Measurements from ENCODE around the gene BCL2A1. TPM values are rescaled to one million over a fixed set of nuclear protein-coding genes. Genes with fewer than 3 reads are reported as not detected.
A peak's percentile ranks its signal among the peaks of the same experiment; 100 is the strongest.

The BCL2A1 gene
- total RNA-seq, 1 donor from 2014 or later = 111 TPM

GRCh38 chr15:79978655-79979514 lies 7.9 kb upstream of the BCL2A1 start:
- no peaks in the 10 kb centered on the region for H3K36me3 Mint-ChIP-seq (ENCODE audit: low read depth)
- peaks cover 29% of the 10 kb centered on the region for H3K4me1 Mint-ChIP-seq
- H3K4me3 Mint-ChIP-seq = peak overlapping the region; percentile 11
- no peaks in the 10 kb centered on the region for H3K9me3 Mint-ChIP-seq
- no peak for DNase-seq
- intact Hi-C loops (cut with micrococcal nuclease) = loop anchor here (10.0 kb wide), 1 partner anchor 1104 kb away; the partner anchor contains the start of gene MORF4L1
- H3K27ac Mint-ChIP-seq = peak overlapping the region; percentile 85
- H3K27me3 Mint-ChIP-seq = no peaks in the 10 kb centered on the region

- peak overlapping the region; percentile 85 for H3K27ac Mint-ChIP-seq
- H3K9me3 Mint-ChIP-seq = no peaks in the 10 kb centered on the region
- no peaks in the 10 kb centered on the region for H3K36me3 Mint-ChIP-seq (ENCODE audit: low read depth)
- no peaks in the 10 kb centered on the region for H3K27me3 Mint-ChIP-seq
- DNase-seq = no peak
- H3K4me3 Mint-ChIP-seq = no peak overlapping the region
- intact Hi-C loops (cut with micrococcal nuclease) = loop anchor here (10.0 kb wide), 1 partner anchor 1103 kb away; the partner anchor contains the start of gene MORF4L1
- H3K4me1 Mint-ChIP-seq = peaks cover 35% of the 10 kb centered on the region
Measured at GRCh38 chr15:79978260-79978654, 7.3 kb upstream of the BCL2A1 start.

- no peaks in the 10 kb centered on the region for H3K27me3 Mint-ChIP-seq
- H3K4me1 Mint-ChIP-seq = peaks cover 41% of the 10 kb centered on the region
- H3K36me3 Mint-ChIP-seq (ENCODE audit: low read depth) = no peaks in the 10 kb centered on the region
- peak overlapping the region; percentile 85 for H3K27ac Mint-ChIP-seq
- H3K9me3 Mint-ChIP-seq = peaks cover 4% of the 10 kb centered on the region
- DNase-seq = no peak
- H3K4me3 Mint-ChIP-seq = no peak overlapping the region
- intact Hi-C loops (cut with micrococcal nuclease) = loop anchor here (10.0 kb wide), 1 partner anchor 1103 kb away; the partner anchor contains the start of gene MORF4L1
Measured at GRCh38 chr15:79977431-79978054, 6.5 kb upstream of the BCL2A1 start.

GRCh38 chr15:79973456-79974195 lies 2.6 kb upstream of the BCL2A1 start:
- peak; percentile 76 for DNase-seq
- peaks cover 3% of the 10 kb centered on the region for H3K36me3 Mint-ChIP-seq (ENCODE audit: low read depth)
- peaks cover 4% of the 10 kb centered on the region for H3K9me3 Mint-ChIP-seq
- peaks cover 43% of the 10 kb centered on the region for H3K4me1 Mint-ChIP-seq
- no peaks in the 10 kb centered on the region for H3K27me3 Mint-ChIP-seq
- H3K4me3 Mint-ChIP-seq = peak overlapping the region; percentile 18
- H3K27ac Mint-ChIP-seq = peak overlapping the region; percentile 72
- intact Hi-C loops (cut with micrococcal nuclease) = loop anchor here (10.0 kb wide), 1 partner anchor 1099 kb away; the partner anchor contains the start of gene MORF4L1

- H3K27ac Mint-ChIP-seq = peak overlapping the region; percentile 48
- peaks cover 4% of the 10 kb centered on the region for H3K9me3 Mint-ChIP-seq
- DNase-seq = no peak
- intact Hi-C loops (cut with micrococcal nuclease) = loop anchor here (10.0 kb wide), 1 partner anchor 1098 kb away; the partner anchor contains the start of gene MORF4L1
- H3K36me3 Mint-ChIP-seq (ENCODE audit: low read depth) = peaks cover 11% of the 10 kb centered on the region
- peak overlapping the region; percentile 18 for H3K4me3 Mint-ChIP-seq
- H3K4me1 Mint-ChIP-seq = peaks cover 43% of the 10 kb centered on the region
- no peaks in the 10 kb centered on the region for H3K27me3 Mint-ChIP-seq
Measured at GRCh38 chr15:79972863-79973262, 1.9 kb upstream of the BCL2A1 start.

GRCh38 chr15:79970181-79970580 lies 815 bp downstream of the BCL2A1 start:
- Mint-ChIP-seq H3K27ac (peak overlapping the region; percentile 96), H3K4me1 (peaks cover 54% of the 10 kb centered on the region), H3K36me3 (ENCODE audit: low read depth) (peaks cover 31% of the 10 kb centered on the region), H3K9me3 (peaks cover 4% of the 10 kb centered on the region), H3K27me3 (no peaks in the 10 kb centered on the region), H3K4me3 (peak overlapping the region; percentile 94)
- DNase-seq = no peak
- intact Hi-C loops (cut with micrococcal nuclease) = loop anchor here (2.0 to 10.0 kb wide), 4 partner anchors 23 to 1095 kb away; partner anchors contain the start of genes FAH, MORF4L1 and ZFAND6

- intact Hi-C loops (cut with micrococcal nuclease) = no loop called here
Measured at GRCh38 chr15:79969146-79969545, 1.9 kb downstream of the BCL2A1 start.

GRCh38 chr15:79967298-79968182 lies 3.5 kb downstream of the BCL2A1 start:
- H3K27me3 Mint-ChIP-seq = no peaks in the 10 kb centered on the region
- H3K27ac Mint-ChIP-seq = peak overlapping the region; percentile 98
- DNase-seq = peak; percentile 77
- peaks cover 6% of the 10 kb centered on the region for H3K9me3 Mint-ChIP-seq
- intact Hi-C loops (cut with micrococcal nuclease) = loop anchor here (1.0 to 2.0 kb wide), 4 partner anchors 25 to 71 kb away; no protein-coding TSS in a partner anchor
- peak overlapping the region; percentile 91 for H3K4me3 Mint-ChIP-seq
- peaks cover 47% of the 10 kb centered on the region for H3K36me3 Mint-ChIP-seq (ENCODE audit: low read depth)
- peaks cover 48% of the 10 kb centered on the region for H3K4me1 Mint-ChIP-seq

More at GRCh38 chr15:79969146-79969545, 1.9 kb downstream of the BCL2A1 start:
- Mint-ChIP-seq H3K36me3 (ENCODE audit: low read depth) (peaks cover 38% of the 10 kb centered on the region), H3K4me3 (peak overlapping the region; percentile 91), H3K4me1 (peaks cover 59% of the 10 kb centered on the region), H3K27ac (peak overlapping the region; percentile 98), H3K9me3 (peaks cover 10% of the 10 kb centered on the region), H3K27me3 (no peaks in the 10 kb centered on the region)
- DNase-seq = no peak

- Mint-ChIP-seq H3K9me3 (peaks cover 6% of the 10 kb centered on the region), H3K36me3 (ENCODE audit: low read depth) (peaks cover 52% of the 10 kb centered on the region), H3K27me3 (no peaks in the 10 kb centered on the region), H3K27ac (peak overlapping the region; percentile 98), H3K4me3 (peak overlapping the region; percentile 91), H3K4me1 (peaks cover 49% of the 10 kb centered on the region)
- intact Hi-C loops (cut with micrococcal nuclease) = loop anchor here (1.0 to 2.0 kb wide), 4 partner anchors 24 to 70 kb away; no protein-coding TSS in a partner anchor
- no peak for DNase-seq
Measured at GRCh38 chr15:79966634-79967297, 4.2 kb downstream of the BCL2A1 start.

GRCh38 chr15:79965846-79966630 lies 5.0 kb downstream of the BCL2A1 start:
- peak overlapping the region; percentile 98 for H3K27ac Mint-ChIP-seq
- DNase-seq = peak; percentile 71
- peak overlapping the region; percentile 91 for H3K4me3 Mint-ChIP-seq
- H3K4me1 Mint-ChIP-seq = peaks cover 41% of the 10 kb centered on the region
- peaks cover 6% of the 10 kb centered on the region for H3K9me3 Mint-ChIP-seq
- peaks cover 52% of the 10 kb centered on the region for H3K36me3 Mint-ChIP-seq (ENCODE audit: low read depth)
- H3K27me3 Mint-ChIP-seq = no peaks in the 10 kb centered on the region
- intact Hi-C loops (cut with micrococcal nuclease) = loop anchor here (2.0 kb wide), 1 partner anchor 23 kb away; no protein-coding TSS in a partner anchor

GRCh38 chr15:79964232-79964805 lies 6.7 kb downstream of the BCL2A1 start:
- Mint-ChIP-seq H3K36me3 (ENCODE audit: low read depth) (peaks cover 59% of the 10 kb centered on the region), H3K4me3 (peak overlapping the region; percentile 76), H3K27ac (peak overlapping the region; percentile 88), H3K27me3 (no peaks in the 10 kb centered on the region), H3K9me3 (peaks cover 6% of the 10 kb centered on the region), H3K4me1 (peaks cover 39% of the 10 kb centered on the region)
- no peak for DNase-seq
- intact Hi-C loops (cut with micrococcal nuclease) = no loop called here

Data from activated CD4-positive, alpha-beta T cell treated with anti-CD3 and anti-CD28 coated beads, Interleukin-2, amount 10 ng/mL, durations not matched to agents 24 days and 14 days (primary cell).